Lower leg skin (tissue), 4 donors: ENCODE results near the gene PAOX. TPM values are rescaled to one million over a fixed set of nuclear protein-coding genes. Genes with fewer than 3 reads are reported as not detected.

Experiments
- DNase-seq, 2 donors: peaks; one replicate each; pipeline ENCODE4 v3.0.0-alpha.2; 2019; ENCODE audit warnings: low spot score in 2 of 2
- H3K4me3 ChIP-seq: fragments of 200-600 bp; sonication (generic); 2 replicates; pipeline ENCODE4 v1.5.1; 2017; ENCODE audit warnings: mild to moderate bottlenecking, low read depth; ENCODE audit not compliant: poor library complexity, severe bottlenecking
- POLR2A ChIP-seq, 2 donors: fragments of 450-650 bp; IDR thresholded peaks; one replicate each; pipeline ENCODE4 v1.6.1; 2016 to 2017; ENCODE audit warnings: antibody characterized with exemption in 2 of 2, mild to moderate bottlenecking in 1 of 2, moderate library complexity in 1 of 2
- WGBS, 2 donors: methylation state at CpG; one replicate each; pipeline ENCODE4 v1.1.5; 2018; 5-methylcytosine and 5-hydroxymethylcytosine counted together
- intact Hi-C: fragments of 100-400 bp; cut with DNase I; formaldehyde crosslinking; loops from one replicate; pipeline ENCODE4 v1.15.0; 2023; ENCODE audit warnings: low total_unique reads
- total RNA-seq, 4 donors: library from RNA; depleted of rRNA; stranded (reverse); fragments of >200 nt; gene quantifications; one replicate each; pipeline ENCODE4 v1.1.0, GENCODE V29; 2016
- TF ChIP-seq, protein P1 (sequence below), 3 donors: fragments of 450-650 bp; IDR thresholded peaks; one replicate each; pipeline ENCODE4 v1.5.1; 2016; ENCODE audit warnings: antibody characterized with exemption in 3 of 3, mild to moderate bottlenecking in 3 of 3, moderate library complexity in 2 of 3

The PAOX gene
- total RNA-seq, 4 donors from 2014 or later = 8.1 to 21.8 (median 14.4) TPM

DNA sequence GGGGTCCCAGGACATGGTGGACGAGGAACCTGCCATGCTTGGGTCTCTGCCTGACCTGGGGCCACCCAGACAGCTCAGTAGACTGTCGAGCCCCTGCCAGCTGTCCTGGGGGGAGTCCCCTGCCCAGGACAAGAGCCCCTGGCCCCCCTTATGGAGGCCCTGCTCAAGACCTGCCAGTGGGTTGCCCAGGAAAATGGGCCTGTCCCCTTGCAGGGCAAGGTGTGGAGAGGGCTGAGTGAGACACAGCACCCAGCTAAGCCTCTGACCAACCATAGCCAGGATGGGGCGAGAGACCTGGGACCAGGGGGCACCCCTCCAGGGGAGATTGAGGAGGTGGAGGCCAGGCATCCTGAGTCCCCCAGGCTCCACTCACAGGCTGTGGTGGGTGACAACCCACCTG, 23.1 kb upstream of the PAOX start:
- 87 to 100% methylated on average over 1 to 3 of the region's 3 CpGs for WGBS, 2 donors
- DNase-seq = no peak
- TF ChIP-seq, protein P1, sequence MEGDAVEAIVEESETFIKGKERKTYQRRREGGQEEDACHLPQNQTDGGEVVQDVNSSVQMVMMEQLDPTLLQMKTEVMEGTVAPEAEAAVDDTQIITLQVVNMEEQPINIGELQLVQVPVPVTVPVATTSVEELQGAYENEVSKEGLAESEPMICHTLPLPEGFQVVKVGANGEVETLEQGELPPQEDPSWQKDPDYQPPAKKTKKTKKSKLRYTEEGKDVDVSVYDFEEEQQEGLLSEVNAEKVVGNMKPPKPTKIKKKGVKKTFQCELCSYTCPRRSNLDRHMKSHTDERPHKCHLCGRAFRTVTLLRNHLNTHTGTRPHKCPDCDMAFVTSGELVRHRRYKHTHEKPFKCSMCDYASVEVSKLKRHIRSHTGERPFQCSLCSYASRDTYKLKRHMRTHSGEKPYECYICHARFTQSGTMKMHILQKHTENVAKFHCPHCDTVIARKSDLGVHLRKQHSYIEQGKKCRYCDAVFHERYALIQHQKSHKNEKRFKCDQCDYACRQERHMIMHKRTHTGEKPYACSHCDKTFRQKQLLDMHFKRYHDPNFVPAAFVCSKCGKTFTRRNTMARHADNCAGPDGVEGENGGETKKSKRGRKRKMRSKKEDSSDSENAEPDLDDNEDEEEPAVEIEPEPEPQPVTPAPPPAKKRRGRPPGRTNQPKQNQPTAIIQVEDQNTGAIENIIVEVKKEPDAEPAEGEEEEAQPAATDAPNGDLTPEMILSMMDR (IDR thresholded peaks at IDR 0.05) = no peak
- TF ChIP-seq POLR2A (IDR thresholded peaks at IDR 0.05) = no peak
- no peak overlapping the region for H3K4me3 ChIP-seq
- intact Hi-C loops = no loop called here

DNA sequence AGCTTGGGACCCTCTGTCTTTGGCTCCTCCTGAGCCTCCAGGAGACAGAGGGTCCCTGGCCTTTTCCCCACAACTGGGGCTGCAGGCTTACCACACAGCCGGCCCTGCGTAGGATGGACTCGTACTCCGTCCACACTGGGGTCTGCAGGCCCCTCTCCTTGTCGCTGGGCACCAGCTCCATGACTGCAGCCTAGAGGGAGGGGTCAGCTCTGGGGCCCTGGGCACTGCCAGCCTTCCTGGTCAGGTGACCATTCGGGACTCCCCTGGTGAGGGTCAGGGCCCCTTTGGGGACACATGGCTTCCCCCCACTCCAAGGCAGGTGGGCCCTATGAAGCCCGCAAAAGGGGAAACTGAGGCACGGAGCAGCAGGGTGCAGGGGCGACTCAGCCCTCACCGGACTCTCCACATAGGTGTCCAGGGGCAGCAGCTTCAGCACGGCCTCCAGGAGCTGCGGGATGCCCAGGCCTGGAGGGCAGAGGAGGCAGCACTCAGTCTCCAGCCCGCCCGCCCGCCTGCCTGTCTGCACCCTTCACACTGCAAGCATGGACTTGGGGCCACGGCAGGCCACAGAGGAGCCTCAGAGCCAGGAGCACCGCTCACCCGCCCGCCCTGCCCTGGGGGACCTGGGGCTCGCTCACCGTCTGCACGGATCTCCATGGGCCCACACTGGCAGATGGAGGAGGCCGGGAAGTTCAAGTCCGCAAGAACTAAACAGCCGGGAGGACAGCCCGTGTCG, 22.3 kb upstream of the PAOX start:
- no peak for TF ChIP-seq POLR2A (IDR thresholded peaks at IDR 0.05)
- TF ChIP-seq, protein P1 (IDR thresholded peaks at IDR 0.05) = no peak
- peak overlapping the region; percentile 28 for H3K4me3 ChIP-seq
- DNase-seq = no peak
- 53 to 74% methylated on average over 10 to 17 of the region's 27 CpGs for WGBS, 2 donors
- intact Hi-C loops = no loop called here

DNA sequence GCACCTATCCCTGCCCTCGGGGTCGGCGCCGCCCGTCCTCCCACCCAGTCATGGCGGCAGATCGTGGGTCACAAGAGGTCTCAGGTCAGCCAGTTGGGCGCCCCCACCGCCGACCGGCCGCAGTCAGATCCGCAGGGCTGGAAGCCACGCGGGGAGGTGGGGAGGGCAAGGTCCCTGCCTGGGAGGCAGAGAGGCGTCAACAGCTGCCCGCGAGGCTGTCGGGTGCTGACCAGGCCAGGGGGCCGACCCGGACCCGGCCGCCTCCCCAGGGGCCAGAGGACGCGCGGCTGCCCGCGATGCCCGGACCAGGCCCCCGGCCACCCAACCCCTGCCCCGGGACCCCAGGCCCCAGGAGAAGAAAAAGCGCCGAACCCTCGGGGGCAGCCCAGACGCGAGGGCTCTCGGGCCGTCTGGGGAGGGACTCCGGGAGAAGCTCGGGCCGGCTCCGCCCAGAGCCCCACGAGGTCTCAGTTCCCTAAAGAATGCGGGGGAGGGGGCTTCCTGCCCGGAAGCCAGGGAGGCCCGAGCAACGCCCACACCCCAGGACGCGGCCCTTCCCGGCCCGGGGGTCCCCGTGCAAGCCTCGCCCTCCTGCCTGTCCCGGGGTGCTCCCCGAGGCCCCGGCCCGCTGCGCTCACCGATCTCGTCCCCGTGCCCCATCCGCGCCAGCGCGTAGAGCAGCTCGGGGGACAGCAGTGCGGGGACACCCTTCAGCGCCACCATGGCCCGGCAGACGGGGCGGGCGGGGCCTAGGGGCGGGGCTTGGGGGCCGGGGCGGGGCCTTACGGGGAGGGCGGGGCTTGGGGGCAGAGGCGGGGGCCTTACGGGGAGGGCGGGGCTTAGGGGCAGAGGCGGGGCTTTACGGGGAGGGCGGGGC, 21.5 kb upstream of the PAOX start, which contains the start of gene FUOM:
Gene FUOM (minus strand): TSS at position 735 of the 877 bp plus-strand sequence. CDS start 12 bp downstream, at position 723.
- intact Hi-C loops = no loop called here
- H3K4me3 ChIP-seq = peak within 1 kb of the TSS; percentile 28
- DNase-seq = no peak
- TF ChIP-seq POLR2A (IDR thresholded peaks at IDR 0.05) = no peak
- TF ChIP-seq, protein P1 (IDR thresholded peaks at IDR 0.05) = no peak
- WGBS, 2 donors = 2 to 9% methylated on average over 4 to 26 of the region's 83 CpGs

DNA sequence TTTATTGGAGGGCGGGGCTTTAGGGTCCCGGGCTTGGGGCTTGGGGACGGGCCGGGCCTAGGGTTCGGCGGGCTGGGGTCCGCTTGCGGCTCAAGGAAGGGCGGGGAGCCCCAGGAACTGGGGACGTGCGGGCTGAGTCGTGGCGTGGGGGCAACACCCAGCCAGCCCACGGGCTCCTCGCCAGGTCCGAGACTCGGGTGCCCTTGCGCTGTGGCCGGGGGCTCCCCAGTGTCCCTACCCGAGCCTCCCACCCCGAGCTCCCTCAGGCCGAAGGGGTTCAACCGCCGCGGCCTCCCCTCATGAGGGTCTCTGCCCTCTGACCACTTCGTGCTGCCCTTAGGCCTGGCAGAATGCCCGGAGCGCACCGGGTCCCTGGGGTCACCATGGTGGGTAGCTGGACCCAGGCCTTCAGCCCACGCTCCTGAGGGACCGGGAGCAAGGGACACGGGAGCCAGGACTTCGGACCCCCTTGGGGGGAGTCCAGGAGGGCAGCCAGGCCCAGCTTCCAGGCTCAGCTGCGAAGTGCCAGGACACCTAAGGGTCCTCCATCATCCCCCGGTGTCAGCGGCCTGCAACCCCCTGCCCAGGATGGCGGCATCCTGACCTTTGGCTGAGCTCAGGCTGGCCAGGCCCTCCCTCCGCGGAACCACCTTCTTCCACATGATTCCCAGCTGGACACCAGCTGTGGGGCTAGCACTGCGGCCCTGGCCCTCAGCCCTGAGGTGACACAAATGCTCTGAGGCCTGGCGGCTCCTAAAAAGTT, 20.7 kb upstream of the PAOX start:
- intact Hi-C loops = no loop called here
- 65 to 76% methylated on average over 22 of the region's 41 CpGs for WGBS, 2 donors
- DNase-seq = no peak
- no peak overlapping the region for H3K4me3 ChIP-seq
- TF ChIP-seq, protein P1 (IDR thresholded peaks at IDR 0.05) = no peak
- TF ChIP-seq POLR2A (IDR thresholded peaks at IDR 0.05) = no peak

DNA sequence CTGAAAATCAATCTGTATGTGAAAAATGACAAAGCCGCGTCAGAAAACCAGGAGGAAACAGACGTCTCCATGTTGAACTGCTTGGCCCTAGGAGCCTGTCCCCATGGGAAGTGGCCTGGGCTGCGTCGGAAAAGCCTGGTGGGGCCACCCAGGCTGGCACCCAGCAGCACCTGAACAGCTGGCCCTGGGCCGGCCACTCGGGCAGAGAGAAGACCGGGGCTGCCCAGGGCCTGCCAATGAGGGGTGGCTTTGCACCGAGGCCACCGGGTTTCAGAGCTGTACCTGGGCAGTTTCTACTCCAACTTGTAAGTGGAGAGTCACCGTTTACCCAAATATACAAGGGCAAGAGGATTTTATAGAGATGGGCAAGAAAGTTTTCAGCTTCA, 20.1 kb upstream of the PAOX start:
- no peak overlapping the region for H3K4me3 ChIP-seq
- no peak for TF ChIP-seq POLR2A (IDR thresholded peaks at IDR 0.05)
- TF ChIP-seq, protein P1 (IDR thresholded peaks at IDR 0.05) = no peak
- intact Hi-C loops = no loop called here
- 72 to 76% methylated on average over 11 of the region's 11 CpGs for WGBS, 2 donors
- DNase-seq = no peak
